HepG2 (cell line): Measurements from ENCODE around the gene PLXNA4.

Experiments used
- ATF7-NPFF ChIP-seq: sonication (generic); formaldehyde crosslinking; IDR thresholded peaks from 2 replicates; pipeline ENCODE4 v1.8.1; 2023; ENCODE audit warnings: mild to moderate bottlenecking, low read depth, missing genetic modification reagents, moderate library complexity
- BHLHE40 ChIP-seq: IDR thresholded peaks from 2 replicates; pipeline ENCODE4 v1.6.1; 2011; ENCODE audit warnings: low read length, improper control_type of control experiment
- CHD2 ChIP-seq: IDR thresholded peaks from 2 replicates; pipeline ENCODE4 v1.6.1; 2011; ENCODE audit warnings: low read depth, low read length, improper control_type of control experiment
- FOXA1 ChIP-seq, 2 experiments: fragments of 450-650 bp in 1 of 2; sonication (generic) in 1 of 2; formaldehyde crosslinking in 1 of 2; IDR thresholded peaks; 2 replicates each; pipeline versions ENCODE4 v1.4.0 to v1.6.1; 2016 to 2020; ENCODE audit warnings: missing genetic modification reagents in 1 of 2
- MAZ ChIP-seq, 2 experiments: sonication (generic) in 1 of 2; formaldehyde crosslinking in 1 of 2; IDR thresholded peaks; 2 replicates each; pipeline versions ENCODE4 v1.5.0 to v1.6.1; 2012 to 2020; ENCODE audit warnings: low read depth in 2 of 2, mild to moderate bottlenecking in 2 of 2, borderline replicate concordance in 1 of 2, improper control_type of control experiment in 1 of 2, low read length in 1 of 2, missing genetic modification reagents in 1 of 2, moderate library complexity in 1 of 2
- POLR2A ChIP-seq, 2 experiments: IDR thresholded peaks; 2 replicates each; pipeline ENCODE4 v1.6.1; 2011; ENCODE audit warnings: low read depth in 2 of 2, low read length in 2 of 2, mild to moderate bottlenecking in 1 of 2, moderate library complexity in 1 of 2; ENCODE audit not compliant: insufficient read depth in 1 of 2
- SRF ChIP-seq: IDR thresholded peaks from 2 replicates; pipeline ENCODE4 v1.6.1; 2011; ENCODE audit warnings: mild to moderate bottlenecking, low read depth, low read length, moderate library complexity
- ZNF501 ChIP-seq: sonication (generic); formaldehyde crosslinking; IDR thresholded peaks from 2 replicates; pipeline ENCODE4 v1.5.1; 2020; ENCODE audit warnings: mild to moderate bottlenecking, moderate library complexity, missing genetic modification reagents
- ZNF569 ChIP-seq: sonication (generic); formaldehyde crosslinking; IDR thresholded peaks from 2 replicates; pipeline ENCODE4 v1.5.0; 2020; ENCODE audit warnings: mild to moderate bottlenecking, missing genetic modification reagents, moderate library complexity, borderline replicate concordance
- ZNF616 ChIP-seq: sonication (generic); formaldehyde crosslinking; IDR thresholded peaks from 2 replicates; pipeline ENCODE4 v1.5.0; 2020; ENCODE audit warnings: low read depth, mild to moderate bottlenecking, missing genetic modification reagents
- TF ChIP-seq, protein P1 (sequence below): sonication (generic); formaldehyde crosslinking; IDR thresholded peaks from 2 replicates; pipeline ENCODE4 v1.5.0; 2020; ENCODE audit warnings: mild to moderate bottlenecking, missing genetic modification reagents, moderate library complexity
- TF ChIP-seq, protein P2 (sequence below): sonication (generic); formaldehyde crosslinking; IDR thresholded peaks from 2 replicates; pipeline ENCODE4 v1.8.0; 2022; ENCODE audit warnings: missing genetic modification reagents, mild to moderate bottlenecking, moderate library complexity, borderline replicate concordance

DNA sequence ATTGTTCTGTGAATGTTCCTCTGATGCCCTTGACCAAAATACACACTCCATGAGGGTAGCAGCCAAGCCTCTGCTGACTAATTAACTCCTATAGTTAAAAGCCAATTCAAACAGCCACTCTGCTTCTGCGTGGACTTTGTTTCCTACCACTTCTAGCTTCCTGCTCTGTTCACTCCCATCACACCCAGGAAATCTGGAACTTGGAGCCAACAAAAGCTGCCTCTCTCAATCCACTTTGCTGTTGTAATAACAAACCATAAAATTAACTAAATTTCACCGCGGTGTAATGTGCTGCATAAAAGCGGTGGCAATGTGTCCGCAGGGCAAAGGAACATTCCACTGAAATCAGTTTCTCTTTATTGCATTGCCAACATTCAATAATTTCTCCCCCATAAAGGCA, 239.5 kb downstream of the PLXNA4 start:
- TF ChIP-seq, protein P1, sequence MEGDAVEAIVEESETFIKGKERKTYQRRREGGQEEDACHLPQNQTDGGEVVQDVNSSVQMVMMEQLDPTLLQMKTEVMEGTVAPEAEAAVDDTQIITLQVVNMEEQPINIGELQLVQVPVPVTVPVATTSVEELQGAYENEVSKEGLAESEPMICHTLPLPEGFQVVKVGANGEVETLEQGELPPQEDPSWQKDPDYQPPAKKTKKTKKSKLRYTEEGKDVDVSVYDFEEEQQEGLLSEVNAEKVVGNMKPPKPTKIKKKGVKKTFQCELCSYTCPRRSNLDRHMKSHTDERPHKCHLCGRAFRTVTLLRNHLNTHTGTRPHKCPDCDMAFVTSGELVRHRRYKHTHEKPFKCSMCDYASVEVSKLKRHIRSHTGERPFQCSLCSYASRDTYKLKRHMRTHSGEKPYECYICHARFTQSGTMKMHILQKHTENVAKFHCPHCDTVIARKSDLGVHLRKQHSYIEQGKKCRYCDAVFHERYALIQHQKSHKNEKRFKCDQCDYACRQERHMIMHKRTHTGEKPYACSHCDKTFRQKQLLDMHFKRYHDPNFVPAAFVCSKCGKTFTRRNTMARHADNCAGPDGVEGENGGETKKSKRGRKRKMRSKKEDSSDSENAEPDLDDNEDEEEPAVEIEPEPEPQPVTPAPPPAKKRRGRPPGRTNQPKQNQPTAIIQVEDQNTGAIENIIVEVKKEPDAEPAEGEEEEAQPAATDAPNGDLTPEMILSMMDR (CRISPR knock-in tag): no peak
- TF ChIP-seq SRF (no peak), BHLHE40 (no peak), ZNF501 (CRISPR knock-in tag) (no peak), POLR2A (IDR thresholded peaks at IDR 0.05; ENCODE audit: insufficient read depth in 1 of 2, low read depth in 2 of 2, low read length in 2 of 2) (no peak), FOXA1 (IDR thresholded peaks at IDR 0.05) (no peak), FOXA1 (CRISPR knock-in tag; IDR thresholded peaks at IDR 0.05) (no peak), ATF7-NPFF (CRISPR knock-in tag) (no peak), ZNF616 (no peak), ZNF569 (CRISPR knock-in tag) (no peak), CHD2 (no peak), MAZ (IDR thresholded peaks at IDR 0.05; ENCODE audit: borderline replicate concordance, low read depth, low read length) (no peak), MAZ (CRISPR knock-in tag; IDR thresholded peaks at IDR 0.05; ENCODE audit: low read depth) (no peak)
- TF ChIP-seq, protein P2, sequence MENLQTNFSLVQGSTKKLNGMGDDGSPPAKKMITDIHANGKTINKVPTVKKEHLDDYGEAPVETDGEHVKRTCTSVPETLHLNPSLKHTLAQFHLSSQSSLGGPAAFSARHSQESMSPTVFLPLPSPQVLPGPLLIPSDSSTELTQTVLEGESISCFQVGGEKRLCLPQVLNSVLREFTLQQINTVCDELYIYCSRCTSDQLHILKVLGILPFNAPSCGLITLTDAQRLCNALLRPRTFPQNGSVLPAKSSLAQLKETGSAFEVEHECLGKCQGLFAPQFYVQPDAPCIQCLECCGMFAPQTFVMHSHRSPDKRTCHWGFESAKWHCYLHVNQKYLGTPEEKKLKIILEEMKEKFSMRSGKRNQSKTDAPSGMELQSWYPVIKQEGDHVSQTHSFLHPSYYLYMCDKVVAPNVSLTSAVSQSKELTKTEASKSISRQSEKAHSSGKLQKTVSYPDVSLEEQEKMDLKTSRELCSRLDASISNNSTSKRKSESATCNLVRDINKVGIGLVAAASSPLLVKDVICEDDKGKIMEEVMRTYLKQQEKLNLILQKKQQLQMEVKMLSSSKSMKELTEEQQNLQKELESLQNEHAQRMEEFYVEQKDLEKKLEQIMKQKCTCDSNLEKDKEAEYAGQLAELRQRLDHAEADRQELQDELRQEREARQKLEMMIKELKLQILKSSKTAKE (CRISPR knock-in tag): no peak
